ENCODE data around the gene ANKH. TPM values are rescaled to one million over a fixed set of nuclear protein-coding genes. Genes with fewer than 3 reads are reported as not detected.

Gene ANKH
- total RNA-seq, 1 experiment from 2014 or later, result 16.9 TPM

DNA sequence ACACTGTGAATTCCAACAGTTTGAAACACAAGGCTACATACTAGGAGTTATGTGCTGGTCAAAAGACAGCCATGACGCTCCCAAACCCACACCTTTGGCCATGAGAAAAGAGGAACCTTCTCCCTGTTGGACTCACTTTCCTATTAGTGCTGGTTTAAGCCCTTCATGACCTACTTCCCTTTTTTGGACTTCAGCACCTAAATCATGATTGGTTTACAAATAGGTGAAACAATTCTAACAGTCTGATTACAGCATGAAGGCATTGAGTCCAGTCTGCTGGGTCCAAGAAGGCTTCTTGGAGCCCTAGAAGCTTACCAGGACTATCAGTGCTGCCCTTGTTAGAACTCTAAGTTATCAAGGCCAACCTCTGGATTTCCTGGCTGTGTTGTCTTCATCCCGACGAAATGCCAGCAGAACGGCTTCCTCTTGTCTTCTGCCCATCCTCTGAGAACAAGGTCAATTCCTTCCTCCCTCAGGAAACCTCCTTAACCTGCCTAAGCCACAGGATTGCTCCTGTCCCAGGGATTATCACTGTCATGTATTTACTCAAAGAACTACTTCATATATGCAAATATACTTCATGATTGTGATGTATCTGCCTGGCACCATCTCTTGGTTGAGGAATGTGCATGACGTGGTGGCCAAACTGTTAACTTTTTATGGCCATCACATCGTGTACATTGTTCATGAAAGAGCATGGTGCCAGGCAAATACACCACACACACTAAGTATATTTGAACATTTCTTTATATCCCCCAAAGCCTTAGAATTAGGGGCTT, 83.6 kb downstream of the ANKH start:
- peaks cover 17% of the 10 kb centered on the region for H3K36me3 Mint-ChIP-seq
- no peaks in the 10 kb centered on the region for H3K4me1 Mint-ChIP-seq
- H3K9me3 Mint-ChIP-seq, result peaks cover 19% of the 10 kb centered on the region
- H3K4me3 Mint-ChIP-seq, result no peak overlapping the region
- CTCF ChIA-PET, result no interaction called here
- ATAC-seq (no peak), DNase-seq (ENCODE audit: low spot score) (no peak)
- TF ChIP-seq, protein P1, sequence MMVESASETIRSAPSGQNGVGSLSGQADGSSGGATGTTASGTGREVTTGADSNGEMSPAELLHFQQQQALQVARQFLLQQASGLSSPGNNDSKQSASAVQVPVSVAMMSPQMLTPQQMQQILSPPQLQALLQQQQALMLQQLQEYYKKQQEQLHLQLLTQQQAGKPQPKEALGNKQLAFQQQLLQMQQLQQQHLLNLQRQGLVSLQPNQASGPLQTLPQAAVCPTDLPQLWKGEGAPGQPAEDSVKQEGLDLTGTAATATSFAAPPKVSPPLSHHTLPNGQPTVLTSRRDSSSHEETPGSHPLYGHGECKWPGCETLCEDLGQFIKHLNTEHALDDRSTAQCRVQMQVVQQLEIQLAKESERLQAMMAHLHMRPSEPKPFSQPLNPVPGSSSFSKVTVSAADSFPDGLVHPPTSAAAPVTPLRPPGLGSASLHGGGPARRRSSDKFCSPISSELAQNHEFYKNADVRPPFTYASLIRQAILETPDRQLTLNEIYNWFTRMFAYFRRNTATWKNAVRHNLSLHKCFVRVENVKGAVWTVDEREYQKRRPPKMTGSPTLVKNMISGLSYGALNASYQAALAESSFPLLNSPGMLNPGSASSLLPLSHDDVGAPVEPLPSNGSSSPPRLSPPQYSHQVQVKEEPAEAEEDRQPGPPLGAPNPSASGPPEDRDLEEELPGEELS (CRISPR knock-in tag; IDR thresholded peaks at IDR 0.05), result no peak
- TF ChIP-seq NFATC4 (CRISPR knock-in tag; IDR thresholded peaks at IDR 0.05) (no peak), TEAD1 (CRISPR knock-in tag; IDR thresholded peaks at IDR 0.05) (no peak), ZNF671 (CRISPR knock-in tag; IDR thresholded peaks at IDR 0.05) (no peak), IRF2 (CRISPR knock-in tag; IDR thresholded peaks at IDR 0.05; ENCODE audit: borderline replicate concordance, low read depth) (no peak), ZNF423 (CRISPR knock-in tag; IDR thresholded peaks at IDR 0.05) (no peak), SMAD3 (CRISPR knock-in tag; IDR thresholded peaks at IDR 0.05; ENCODE audit: borderline replicate concordance) (no peak), PRRX2 (CRISPR knock-in tag; IDR thresholded peaks at IDR 0.05) (no peak)
- TF ChIP-seq, protein P2, sequence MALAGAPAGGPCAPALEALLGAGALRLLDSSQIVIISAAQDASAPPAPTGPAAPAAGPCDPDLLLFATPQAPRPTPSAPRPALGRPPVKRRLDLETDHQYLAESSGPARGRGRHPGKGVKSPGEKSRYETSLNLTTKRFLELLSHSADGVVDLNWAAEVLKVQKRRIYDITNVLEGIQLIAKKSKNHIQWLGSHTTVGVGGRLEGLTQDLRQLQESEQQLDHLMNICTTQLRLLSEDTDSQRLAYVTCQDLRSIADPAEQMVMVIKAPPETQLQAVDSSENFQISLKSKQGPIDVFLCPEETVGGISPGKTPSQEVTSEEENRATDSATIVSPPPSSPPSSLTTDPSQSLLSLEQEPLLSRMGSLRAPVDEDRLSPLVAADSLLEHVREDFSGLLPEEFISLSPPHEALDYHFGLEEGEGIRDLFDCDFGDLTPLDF (CRISPR knock-in tag; IDR thresholded peaks at IDR 0.05), result no peak
- TF ChIP-seq, protein P3, sequence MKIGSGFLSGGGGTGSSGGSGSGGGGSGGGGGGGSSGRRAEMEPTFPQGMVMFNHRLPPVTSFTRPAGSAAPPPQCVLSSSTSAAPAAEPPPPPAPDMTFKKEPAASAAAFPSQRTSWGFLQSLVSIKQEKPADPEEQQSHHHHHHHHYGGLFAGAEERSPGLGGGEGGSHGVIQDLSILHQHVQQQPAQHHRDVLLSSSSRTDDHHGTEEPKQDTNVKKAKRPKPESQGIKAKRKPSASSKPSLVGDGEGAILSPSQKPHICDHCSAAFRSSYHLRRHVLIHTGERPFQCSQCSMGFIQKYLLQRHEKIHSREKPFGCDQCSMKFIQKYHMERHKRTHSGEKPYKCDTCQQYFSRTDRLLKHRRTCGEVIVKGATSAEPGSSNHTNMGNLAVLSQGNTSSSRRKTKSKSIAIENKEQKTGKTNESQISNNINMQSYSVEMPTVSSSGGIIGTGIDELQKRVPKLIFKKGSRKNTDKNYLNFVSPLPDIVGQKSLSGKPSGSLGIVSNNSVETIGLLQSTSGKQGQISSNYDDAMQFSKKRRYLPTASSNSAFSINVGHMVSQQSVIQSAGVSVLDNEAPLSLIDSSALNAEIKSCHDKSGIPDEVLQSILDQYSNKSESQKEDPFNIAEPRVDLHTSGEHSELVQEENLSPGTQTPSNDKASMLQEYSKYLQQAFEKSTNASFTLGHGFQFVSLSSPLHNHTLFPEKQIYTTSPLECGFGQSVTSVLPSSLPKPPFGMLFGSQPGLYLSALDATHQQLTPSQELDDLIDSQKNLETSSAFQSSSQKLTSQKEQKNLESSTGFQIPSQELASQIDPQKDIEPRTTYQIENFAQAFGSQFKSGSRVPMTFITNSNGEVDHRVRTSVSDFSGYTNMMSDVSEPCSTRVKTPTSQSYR (CRISPR knock-in tag; IDR thresholded peaks at IDR 0.05), result no peak
- TF ChIP-seq, protein P4, sequence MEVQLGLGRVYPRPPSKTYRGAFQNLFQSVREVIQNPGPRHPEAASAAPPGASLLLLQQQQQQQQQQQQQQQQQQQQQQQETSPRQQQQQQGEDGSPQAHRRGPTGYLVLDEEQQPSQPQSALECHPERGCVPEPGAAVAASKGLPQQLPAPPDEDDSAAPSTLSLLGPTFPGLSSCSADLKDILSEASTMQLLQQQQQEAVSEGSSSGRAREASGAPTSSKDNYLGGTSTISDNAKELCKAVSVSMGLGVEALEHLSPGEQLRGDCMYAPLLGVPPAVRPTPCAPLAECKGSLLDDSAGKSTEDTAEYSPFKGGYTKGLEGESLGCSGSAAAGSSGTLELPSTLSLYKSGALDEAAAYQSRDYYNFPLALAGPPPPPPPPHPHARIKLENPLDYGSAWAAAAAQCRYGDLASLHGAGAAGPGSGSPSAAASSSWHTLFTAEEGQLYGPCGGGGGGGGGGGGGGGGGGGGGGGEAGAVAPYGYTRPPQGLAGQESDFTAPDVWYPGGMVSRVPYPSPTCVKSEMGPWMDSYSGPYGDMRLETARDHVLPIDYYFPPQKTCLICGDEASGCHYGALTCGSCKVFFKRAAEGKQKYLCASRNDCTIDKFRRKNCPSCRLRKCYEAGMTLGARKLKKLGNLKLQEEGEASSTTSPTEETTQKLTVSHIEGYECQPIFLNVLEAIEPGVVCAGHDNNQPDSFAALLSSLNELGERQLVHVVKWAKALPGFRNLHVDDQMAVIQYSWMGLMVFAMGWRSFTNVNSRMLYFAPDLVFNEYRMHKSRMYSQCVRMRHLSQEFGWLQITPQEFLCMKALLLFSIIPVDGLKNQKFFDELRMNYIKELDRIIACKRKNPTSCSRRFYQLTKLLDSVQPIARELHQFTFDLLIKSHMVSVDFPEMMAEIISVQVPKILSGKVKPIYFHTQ (CRISPR knock-in tag; IDR thresholded peaks at IDR 0.05), result no peak
- POLR2A ChIA-PET, result no interaction called here
- no peaks in the 10 kb centered on the region for H3K27me3 Mint-ChIP-seq (ENCODE audit: low read depth)
- no peak overlapping the region for H3K27ac Mint-ChIP-seq

DNA sequence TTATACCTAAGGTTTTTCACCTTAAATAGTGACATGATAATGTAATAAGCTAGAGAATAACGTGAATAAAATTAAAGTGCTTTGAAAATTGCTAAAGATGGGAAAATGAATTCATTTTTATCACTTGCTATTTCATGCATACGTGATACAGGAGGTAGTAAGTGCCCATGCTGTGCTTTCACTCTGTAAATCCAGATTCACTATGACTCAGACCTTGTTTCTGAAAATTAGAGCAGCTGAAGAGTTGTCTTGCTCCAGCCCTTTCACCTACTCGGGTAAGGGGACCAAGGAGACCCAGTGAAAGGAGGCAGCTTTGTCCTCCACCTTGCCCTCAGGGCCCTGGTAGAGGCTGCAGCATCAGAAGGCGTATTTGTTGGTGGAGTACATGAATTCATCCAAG, 87.9 kb downstream of the ANKH start:
- DNase-seq (ENCODE audit: low spot score) (no peak), ATAC-seq (no peak)
- POLR2A ChIA-PET, result no interaction called here
- TF ChIP-seq ZNF416 (CRISPR knock-in tag; IDR thresholded peaks at IDR 0.05) (no peak), NR1H2 (CRISPR knock-in tag; IDR thresholded peaks at IDR 0.05) (no peak), ZNF396 (CRISPR knock-in tag; IDR thresholded peaks at IDR 0.05; ENCODE audit: borderline replicate concordance) (no peak), CBFB (CRISPR knock-in tag; IDR thresholded peaks at IDR 0.05; ENCODE audit: low read depth) (no peak), ATF1 (CRISPR knock-in tag; IDR thresholded peaks at IDR 0.05) (no peak), GRHL2 (CRISPR knock-in tag; IDR thresholded peaks at IDR 0.05; ENCODE audit: insufficient replicate concordance, severe bottlenecking) (no peak), GABPB1 (CRISPR knock-in tag; IDR thresholded peaks at IDR 0.05) (no peak), ZBTB21 (CRISPR knock-in tag; IDR thresholded peaks at IDR 0.05; ENCODE audit: borderline replicate concordance) (no peak), TEAD4 (CRISPR knock-in tag; IDR thresholded peaks at IDR 0.05) (no peak), ZNF263 (CRISPR knock-in tag; IDR thresholded peaks at IDR 0.05; ENCODE audit: low read depth) (no peak)
- TF ChIP-seq, protein P5, sequence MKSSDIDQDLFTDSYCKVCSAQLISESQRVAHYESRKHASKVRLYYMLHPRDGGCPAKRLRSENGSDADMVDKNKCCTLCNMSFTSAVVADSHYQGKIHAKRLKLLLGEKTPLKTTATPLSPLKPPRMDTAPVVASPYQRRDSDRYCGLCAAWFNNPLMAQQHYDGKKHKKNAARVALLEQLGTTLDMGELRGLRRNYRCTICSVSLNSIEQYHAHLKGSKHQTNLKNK (CRISPR knock-in tag; IDR thresholded peaks at IDR 0.05), result no peak
- TF ChIP-seq, protein P6, sequence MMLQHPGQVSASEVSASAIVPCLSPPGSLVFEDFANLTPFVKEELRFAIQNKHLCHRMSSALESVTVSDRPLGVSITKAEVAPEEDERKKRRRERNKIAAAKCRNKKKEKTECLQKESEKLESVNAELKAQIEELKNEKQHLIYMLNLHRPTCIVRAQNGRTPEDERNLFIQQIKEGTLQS (CRISPR knock-in tag; conservative IDR thresholded peaks at IDR 0.05), result no peak
- H3K27ac Mint-ChIP-seq, result no peak overlapping the region
- CTCF ChIA-PET, result no interaction called here
- peaks cover 17% of the 10 kb centered on the region for H3K36me3 Mint-ChIP-seq
- H3K9me3 Mint-ChIP-seq, result peaks cover 19% of the 10 kb centered on the region
- peaks cover 4% of the 10 kb centered on the region for H3K4me1 Mint-ChIP-seq
- H3K4me3 Mint-ChIP-seq, result no peak overlapping the region
- no peaks in the 10 kb centered on the region for H3K27me3 Mint-ChIP-seq (ENCODE audit: low read depth)
